ENCODE results near the gene TRIAP1. TPM values are rescaled to one million over a fixed set of nuclear protein-coding genes. Genes with fewer than 3 reads are reported as not detected.
"Not testable (repeated sequence)": the region's sequence is repeated elsewhere in the genome, so short reads cannot be mapped to it uniquely, and the experiment has no call there.

TRIAP1 gene
- total RNA-seq, 1 donor from 2014 or later, result 54.6 TPM

- Mint-ChIP-seq H3K4me1 (peaks cover 13% of the 10 kb centered on the region), H3K9me3 (no peaks in the 10 kb centered on the region), H3K4me3 (no peak overlapping the region), H3K36me3 (ENCODE audit: low read depth) (peaks cover 69% of the 10 kb centered on the region), H3K27ac (no peak overlapping the region), H3K27me3 (no peaks in the 10 kb centered on the region)
- intact Hi-C loops (cut with micrococcal nuclease), result no loop called here
- DNase-seq, result no peak
Measured at GRCh38 chr12:120462099-120462640, 16.0 kb upstream of the TRIAP1 start.

- no peak for DNase-seq
- Mint-ChIP-seq H3K27ac (no peak overlapping the region), H3K9me3 (no peaks in the 10 kb centered on the region), H3K36me3 (ENCODE audit: low read depth) (peaks cover 74% of the 10 kb centered on the region), H3K4me3 (no peak overlapping the region), H3K27me3 (no peaks in the 10 kb centered on the region), H3K4me1 (peaks cover 3% of the 10 kb centered on the region)
- intact Hi-C loops (cut with micrococcal nuclease), result no loop called here
Measured at GRCh38 chr12:120460157-120460556, 14.0 kb upstream of the TRIAP1 start.

- DNase-seq, result no peak
- Mint-ChIP-seq H3K27ac (no peak overlapping the region), H3K4me3 (no peak overlapping the region), H3K4me1 (peaks cover 2% of the 10 kb centered on the region), H3K9me3 (no peaks in the 10 kb centered on the region), H3K36me3 (ENCODE audit: low read depth) (peaks cover 54% of the 10 kb centered on the region), H3K27me3 (no peaks in the 10 kb centered on the region)
- intact Hi-C loops (cut with micrococcal nuclease), result no loop called here
Measured at GRCh38 chr12:120457133-120457532, 10.9 kb upstream of the TRIAP1 start.

- no peak overlapping the region for H3K27ac Mint-ChIP-seq
- no peak overlapping the region for H3K4me3 Mint-ChIP-seq
- intact Hi-C loops (cut with micrococcal nuclease), result no loop called here
- H3K9me3 Mint-ChIP-seq, result no peaks in the 10 kb centered on the region
- no peaks in the 10 kb centered on the region for H3K27me3 Mint-ChIP-seq
- peaks cover 2% of the 10 kb centered on the region for H3K4me1 Mint-ChIP-seq
- DNase-seq, result no peak
- peaks cover 53% of the 10 kb centered on the region for H3K36me3 Mint-ChIP-seq (ENCODE audit: low read depth)
Measured at GRCh38 chr12:120455302-120455701, 9.1 kb upstream of the TRIAP1 start.

GRCh38 chr12:120453977-120454376 lies 7.8 kb upstream of the TRIAP1 start:
- Mint-ChIP-seq H3K9me3 (no peaks in the 10 kb centered on the region), H3K27ac (no peak overlapping the region), H3K4me3 (no peak overlapping the region), H3K4me1 (peaks cover 5% of the 10 kb centered on the region), H3K36me3 (ENCODE audit: low read depth) (peaks cover 52% of the 10 kb centered on the region), H3K27me3 (no peaks in the 10 kb centered on the region)
- DNase-seq, result peak; percentile 74
- intact Hi-C loops (cut with micrococcal nuclease), result no loop called here

- no peak for DNase-seq
- H3K4me3 Mint-ChIP-seq, result no peak overlapping the region
- intact Hi-C loops (cut with micrococcal nuclease), result no loop called here
- no peaks in the 10 kb centered on the region for H3K27me3 Mint-ChIP-seq
- peaks cover 5% of the 10 kb centered on the region for H3K4me1 Mint-ChIP-seq
- H3K36me3 Mint-ChIP-seq (ENCODE audit: low read depth), result peaks cover 49% of the 10 kb centered on the region
- H3K27ac Mint-ChIP-seq, result no peak overlapping the region
- no peaks in the 10 kb centered on the region for H3K9me3 Mint-ChIP-seq
Measured at GRCh38 chr12:120453060-120453750, 7.0 kb upstream of the TRIAP1 start.

- intact Hi-C loops (cut with micrococcal nuclease); H3K27ac Mint-ChIP-seq; H3K27me3 Mint-ChIP-seq; H3K4me3 Mint-ChIP-seq; H3K9me3 Mint-ChIP-seq; DNase-seq: not testable (repeated sequence)
- Mint-ChIP-seq H3K4me1 (peaks cover 10% of the 10 kb centered on the region), H3K36me3 (ENCODE audit: low read depth) (peaks cover 51% of the 10 kb centered on the region)
Measured at GRCh38 chr12:120452524-120452923, 6.3 kb upstream of the TRIAP1 start.

GRCh38 chr12:120447992-120448391 lies 1.8 kb upstream of the TRIAP1 start:
- Mint-ChIP-seq H3K4me1 (peaks cover 27% of the 10 kb centered on the region), H3K4me3 (peak overlapping the region; percentile 99), H3K9me3 (no peaks in the 10 kb centered on the region), H3K36me3 (ENCODE audit: low read depth) (peaks cover 55% of the 10 kb centered on the region), H3K27ac (peak overlapping the region; percentile 100), H3K27me3 (peaks cover 2% of the 10 kb centered on the region)
- no peak for DNase-seq
- intact Hi-C loops (cut with micrococcal nuclease), result loop anchor here (2.0 kb wide), 3 partner anchors 21 to 87 kb away; partner anchors contain the start of genes DYNLL1, RNF10 and SRSF9

- not testable (repeated sequence) for H3K27me3 Mint-ChIP-seq, H3K9me3 Mint-ChIP-seq, DNase-seq
- Mint-ChIP-seq H3K36me3 (ENCODE audit: low read depth) (peaks cover 54% of the 10 kb centered on the region), H3K4me1 (peaks cover 29% of the 10 kb centered on the region), H3K27ac (peak overlapping the region; percentile 100), H3K4me3 (peak overlapping the region; percentile 99)
- intact Hi-C loops (cut with micrococcal nuclease), result loop anchor here (1.0 to 2.0 kb wide), 4 partner anchors 10 to 88 kb away; partner anchors contain the start of genes DYNLL1, RNF10 and SRSF9
Measured at GRCh38 chr12:120446844-120447178, 627 bp upstream of the TRIAP1 start.

GRCh38 chr12:120444676-120445075 lies 1.5 kb downstream of the TRIAP1 start:
- peaks cover 63% of the 10 kb centered on the region for H3K36me3 Mint-ChIP-seq (ENCODE audit: low read depth)
- intact Hi-C loops (cut with micrococcal nuclease), result no loop called here
- DNase-seq, result no peak
- no peaks in the 10 kb centered on the region for H3K9me3 Mint-ChIP-seq
- H3K27me3 Mint-ChIP-seq, result peaks cover 2% of the 10 kb centered on the region
- peaks cover 32% of the 10 kb centered on the region for H3K4me1 Mint-ChIP-seq
- H3K4me3 Mint-ChIP-seq, result peak overlapping the region; percentile 99
- peak overlapping the region; percentile 100 for H3K27ac Mint-ChIP-seq

- Mint-ChIP-seq H3K36me3 (ENCODE audit: low read depth) (peaks cover 48% of the 10 kb centered on the region), H3K4me3 (peak overlapping the region; percentile 62), H3K27ac (no peak overlapping the region), H3K4me1 (peaks cover 24% of the 10 kb centered on the region), H3K27me3 (peaks cover 4% of the 10 kb centered on the region), H3K9me3 (no peaks in the 10 kb centered on the region)
- peak; percentile 90 for DNase-seq
- intact Hi-C loops (cut with micrococcal nuclease), result loop anchor here (1.0 to 10.0 kb wide), 6 partner anchors 29 to 248 kb away; partner anchors contain the start of genes COQ5, DYNLL1 and MLEC
Measured at GRCh38 chr12:120439646-120440247, 6.4 kb downstream of the TRIAP1 start.

- Mint-ChIP-seq H3K9me3 (no peaks in the 10 kb centered on the region), H3K27me3 (peaks cover 4% of the 10 kb centered on the region), H3K36me3 (ENCODE audit: low read depth) (peaks cover 39% of the 10 kb centered on the region), H3K27ac (peak overlapping the region; percentile 94), H3K4me3 (peak overlapping the region; percentile 89), H3K4me1 (peaks cover 20% of the 10 kb centered on the region)
- intact Hi-C loops (cut with micrococcal nuclease), result loop anchor here (1.0 to 10.0 kb wide), 7 partner anchors 30 to 249 kb away; partner anchors contain the start of genes COQ5, DYNLL1 and MLEC
- DNase-seq, result peak; percentile 62
Measured at GRCh38 chr12:120438495-120439198, 7.5 kb downstream of the TRIAP1 start.

- H3K4me3 Mint-ChIP-seq, result peak within 1 kb of the TSS; percentile 89
- H3K9me3 Mint-ChIP-seq, result no peaks in the 10 kb centered on the region
- peaks cover 23% of the 10 kb centered on the region for H3K4me1 Mint-ChIP-seq
- DNase-seq, result peak; percentile 99
- H3K27ac Mint-ChIP-seq, result peak within 1 kb of the TSS; percentile 94
- H3K36me3 Mint-ChIP-seq (ENCODE audit: low read depth), result peaks cover 33% of the 10 kb centered on the region
- intact Hi-C loops (cut with micrococcal nuclease), result loop anchor here (1.0 to 10.0 kb wide), 7 partner anchors 8 to 249 kb away; partner anchors contain the start of genes COQ5, DYNLL1, GATC and MLEC
- H3K27me3 Mint-ChIP-seq, result peaks cover 4% of the 10 kb centered on the region
Measured at GRCh38 chr12:120437735-120438494, 8.3 kb downstream of the TRIAP1 start, which contains the start of gene COX6A1. Gene COX6A1 (plus strand): TSS chr12:120438113. CDS start chr12:120438127, 14 bp downstream.

All from activated CD4-positive, alpha-beta T cell treated with anti-CD3 and anti-CD28 coated beads, Interleukin-2, amount 10 ng/mL, durations not matched to agents 24 days and 14 days (primary cell).